ENCODE results near the gene HCRTR1.

DNA sequence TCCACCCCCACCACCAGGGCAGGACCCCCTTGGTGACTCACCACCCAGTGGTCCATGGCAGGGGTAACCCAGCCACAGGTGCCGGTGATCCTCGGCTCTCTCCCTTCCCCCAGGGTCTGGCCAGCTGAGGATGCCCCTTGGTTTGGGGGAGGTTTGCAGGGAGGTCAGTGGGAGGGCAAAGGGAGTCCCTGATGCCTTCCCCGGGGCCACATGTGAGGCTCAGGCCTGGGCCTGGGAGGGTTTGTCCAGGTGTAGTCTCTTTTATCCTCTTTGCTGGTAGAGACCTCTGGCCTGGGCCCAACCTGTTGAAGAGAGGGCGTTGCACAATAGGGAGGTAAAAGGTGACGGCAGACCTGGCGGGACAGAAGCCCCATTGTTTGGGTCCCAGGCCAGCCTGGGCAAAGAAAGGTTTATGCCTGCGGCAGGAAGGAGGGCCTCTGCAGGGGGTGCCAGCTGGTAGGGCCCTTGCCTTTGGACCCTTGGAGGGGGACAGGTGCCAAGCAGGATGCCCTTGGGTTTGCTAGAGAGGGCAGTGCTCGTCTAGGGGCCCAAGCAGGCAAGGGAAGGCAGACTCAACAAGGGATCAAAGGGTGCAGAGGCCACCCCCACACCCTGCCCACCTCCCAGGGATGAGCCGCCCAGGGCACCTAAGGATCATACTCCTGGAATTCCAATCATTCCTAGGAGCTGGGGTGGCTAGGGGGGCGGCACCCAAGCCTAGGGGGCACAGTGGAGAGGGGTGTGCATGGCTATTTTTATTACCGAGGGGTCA lies 41.9 kb upstream of the HCRTR1 start:
- TF ChIP-seq, protein P1, sequence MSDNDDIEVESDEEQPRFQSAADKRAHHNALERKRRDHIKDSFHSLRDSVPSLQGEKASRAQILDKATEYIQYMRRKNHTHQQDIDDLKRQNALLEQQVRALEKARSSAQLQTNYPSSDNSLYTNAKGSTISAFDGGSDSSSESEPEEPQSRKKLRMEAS (IDR thresholded peaks at IDR 0.05) = peak; percentile 65; the same call in 1 of the 2 replicates
- TF ChIP-seq YY1 (IDR thresholded peaks at IDR 0.05; ENCODE audit: low read depth) = no peak
- TF ChIP-seq, protein P2, sequence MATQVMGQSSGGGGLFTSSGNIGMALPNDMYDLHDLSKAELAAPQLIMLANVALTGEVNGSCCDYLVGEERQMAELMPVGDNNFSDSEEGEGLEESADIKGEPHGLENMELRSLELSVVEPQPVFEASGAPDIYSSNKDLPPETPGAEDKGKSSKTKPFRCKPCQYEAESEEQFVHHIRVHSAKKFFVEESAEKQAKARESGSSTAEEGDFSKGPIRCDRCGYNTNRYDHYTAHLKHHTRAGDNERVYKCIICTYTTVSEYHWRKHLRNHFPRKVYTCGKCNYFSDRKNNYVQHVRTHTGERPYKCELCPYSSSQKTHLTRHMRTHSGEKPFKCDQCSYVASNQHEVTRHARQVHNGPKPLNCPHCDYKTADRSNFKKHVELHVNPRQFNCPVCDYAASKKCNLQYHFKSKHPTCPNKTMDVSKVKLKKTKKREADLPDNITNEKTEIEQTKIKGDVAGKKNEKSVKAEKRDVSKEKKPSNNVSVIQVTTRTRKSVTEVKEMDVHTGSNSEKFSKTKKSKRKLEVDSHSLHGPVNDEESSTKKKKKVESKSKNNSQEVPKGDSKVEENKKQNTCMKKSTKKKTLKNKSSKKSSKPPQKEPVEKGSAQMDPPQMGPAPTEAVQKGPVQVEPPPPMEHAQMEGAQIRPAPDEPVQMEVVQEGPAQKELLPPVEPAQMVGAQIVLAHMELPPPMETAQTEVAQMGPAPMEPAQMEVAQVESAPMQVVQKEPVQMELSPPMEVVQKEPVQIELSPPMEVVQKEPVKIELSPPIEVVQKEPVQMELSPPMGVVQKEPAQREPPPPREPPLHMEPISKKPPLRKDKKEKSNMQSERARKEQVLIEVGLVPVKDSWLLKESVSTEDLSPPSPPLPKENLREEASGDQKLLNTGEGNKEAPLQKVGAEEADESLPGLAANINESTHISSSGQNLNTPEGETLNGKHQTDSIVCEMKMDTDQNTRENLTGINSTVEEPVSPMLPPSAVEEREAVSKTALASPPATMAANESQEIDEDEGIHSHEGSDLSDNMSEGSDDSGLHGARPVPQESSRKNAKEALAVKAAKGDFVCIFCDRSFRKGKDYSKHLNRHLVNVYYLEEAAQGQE (IDR thresholded peaks at IDR 0.05; ENCODE audit: low read depth) = no peak
- TF ChIP-seq RAD21 (IDR thresholded peaks at IDR 0.05; ENCODE audit: low read depth) = no peak; the same call in 1 of the 2 replicates
- no peak for TF ChIP-seq TAF1 (IDR thresholded peaks at IDR 0.05; ENCODE audit: low read depth)
- peak; percentile 94 for TF ChIP-seq EP300 (IDR thresholded peaks at IDR 0.05; ENCODE audit: borderline replicate concordance)
- TF ChIP-seq EGR1 (IDR thresholded peaks at IDR 0.05) = no peak
